Progenitor cell of endocrine pancreas (in vitro differentiated cells): ENCODE data around the gene NEK11. TPM values are rescaled to one million over a fixed set of nuclear protein-coding genes. Genes with fewer than 3 reads are reported as not detected.

Source experiments
- DNase-seq: peaks from one replicate; pipeline ENCODE4 v3.0.0; 2021; ENCODE audit warnings: low spot score; ENCODE audit not compliant: unreplicated experiment
- H3K27ac Mint-ChIP-seq: 2 replicates; pipeline ENCODE4 v1.8.0; 2021; ENCODE audit warnings: mild to moderate bottlenecking, moderate library complexity, mixed read lengths
- H3K27me3 Mint-ChIP-seq: 2 replicates; pipeline ENCODE4 v1.8.0; 2021; ENCODE audit warnings: mixed read lengths
- H3K36me3 Mint-ChIP-seq: 2 replicates; pipeline ENCODE4 v1.8.0; 2022; ENCODE audit warnings: mixed read lengths; ENCODE audit not compliant: insufficient read depth
- H3K4me1 Mint-ChIP-seq: 2 replicates; pipeline ENCODE4 v1.8.0; 2021; ENCODE audit warnings: low read depth, mixed read lengths
- H3K4me3 Mint-ChIP-seq: 2 replicates; pipeline ENCODE4 v1.8.0; 2021; ENCODE audit warnings: low read depth, mild to moderate bottlenecking, moderate library complexity, mixed read lengths
- H3K9me3 Mint-ChIP-seq: 2 replicates; pipeline ENCODE4 v1.8.0; 2021; ENCODE audit warnings: low read depth, mixed read lengths
- CTCF ChIP-seq: fragments of 200-600 bp; sonication (generic); IDR thresholded peaks from one replicate; pipeline ENCODE4 v1.5.0; 2021; ENCODE audit warnings: antibody characterized with exemption, mild to moderate bottlenecking; ENCODE audit not compliant: unreplicated experiment
- total RNA-seq: library from RNA; stranded (reverse); gene quantifications from 2 replicates; pipeline ENCODE4 v1.2.1, GENCODE V29; 2021

NEK11 gene
- total RNA-seq, 1 donor from 2014 or later = 18.7 TPM

- no peaks in the 10 kb centered on the region for H3K9me3 Mint-ChIP-seq
- no peaks in the 10 kb centered on the region for H3K36me3 Mint-ChIP-seq
- no peaks in the 10 kb centered on the region for H3K27me3 Mint-ChIP-seq
- no peaks in the 10 kb centered on the region for H3K4me1 Mint-ChIP-seq
- H3K4me3 Mint-ChIP-seq = no peak overlapping the region
- no peak overlapping the region for H3K27ac Mint-ChIP-seq
- TF ChIP-seq CTCF = no peak
- DNase-seq = no peak
These were observed 291.0 kb downstream of the NEK11 start for GRCh38 chr3:131317667-131318066.

GRCh38 chr3:131323014-131323413, 296.3 kb downstream of the NEK11 start:
- Mint-ChIP-seq H3K36me3 (no peaks in the 10 kb centered on the region), H3K9me3 (no peaks in the 10 kb centered on the region), H3K4me3 (no peak overlapping the region), H3K27ac (no peak overlapping the region), H3K4me1 (no peaks in the 10 kb centered on the region), H3K27me3 (no peaks in the 10 kb centered on the region)
- TF ChIP-seq CTCF = no peak
- no peak for DNase-seq

- Mint-ChIP-seq H3K36me3 (no peaks in the 10 kb centered on the region), H3K9me3 (no peaks in the 10 kb centered on the region), H3K27me3 (no peaks in the 10 kb centered on the region), H3K4me1 (no peaks in the 10 kb centered on the region), H3K4me3 (no peak overlapping the region), H3K27ac (no peak overlapping the region)
- TF ChIP-seq CTCF = no peak
- DNase-seq = no peak
These were observed 297.1 kb downstream of the NEK11 start for GRCh38 chr3:131323792-131324191.

- no peaks in the 10 kb centered on the region for H3K27me3 Mint-ChIP-seq
These were observed 298.2 kb downstream of the NEK11 start for GRCh38 chr3:131324923-131325322.

GRCh38 chr3:131326307-131326706, 299.6 kb downstream of the NEK11 start:
- DNase-seq = no peak
- peaks cover 4% of the 10 kb centered on the region for H3K9me3 Mint-ChIP-seq
- H3K27me3 Mint-ChIP-seq = no peaks in the 10 kb centered on the region
- peaks cover 5% of the 10 kb centered on the region for H3K4me1 Mint-ChIP-seq
- no peak overlapping the region for H3K27ac Mint-ChIP-seq
- H3K36me3 Mint-ChIP-seq = peaks cover 2% of the 10 kb centered on the region
- TF ChIP-seq CTCF = no peak
- H3K4me3 Mint-ChIP-seq = no peak overlapping the region

More at GRCh38 chr3:131324923-131325322, 298.2 kb downstream of the NEK11 start:
- TF ChIP-seq CTCF = no peak
- DNase-seq = no peak
- Mint-ChIP-seq H3K4me3 (no peak overlapping the region), H3K4me1 (peaks cover 2% of the 10 kb centered on the region), H3K27ac (no peak overlapping the region), H3K9me3 (no peaks in the 10 kb centered on the region), H3K36me3 (no peaks in the 10 kb centered on the region)
